Esophagus squamous epithelium (tissue), 5 donors: Measurements from ENCODE around the gene CAPN5. TPM values are rescaled to one million over a fixed set of nuclear protein-coding genes. Genes with fewer than 3 reads are reported as not detected.

Source experiments
- DNase-seq: peaks from one replicate; lab custom pipeline; 2025; lab: John Stamatoyannopoulos, UW
- H3K27ac ChIP-seq, 4 donors: fragments of 200-600 bp; sonication (generic); one replicate each; pipeline ENCODE4 v1.5.1; 2016 to 2019; ENCODE audit warnings: mild to moderate bottlenecking in 1 of 4
- H3K27me3 ChIP-seq, 4 donors: fragments of 200-600 bp; sonication (generic); 1 replicate in 3 of 4; 2 replicates in 1 of 4; pipeline versions ENCODE4 v1.5.1 to v1.6.0; 2017 to 2021; ENCODE audit warnings: antibody characterized with exemption in 1 of 4
- H3K36me3 ChIP-seq, 3 donors: fragments of 200-600 bp; sonication (generic); one replicate each; pipeline ENCODE4 v1.5.1; 2016 to 2019
- H3K4me1 ChIP-seq, 3 donors: fragments of 200-600 bp; sonication (generic); one replicate each; pipeline ENCODE4 v1.5.1; 2017 to 2019
- H3K4me3 ChIP-seq, 4 donors: fragments of 200-600 bp; sonication (generic); 1 replicate in 3 of 4; 2 replicates in 1 of 4; pipeline ENCODE4 v1.5.1; 2016 to 2019; ENCODE audit warnings: mild to moderate bottlenecking in 2 of 4, moderate library complexity in 1 of 4
- H3K9me3 ChIP-seq, 3 donors: fragments of 200-600 bp; sonication (generic); one replicate each; pipeline ENCODE4 v1.5.1; 2016 to 2019
- POLR2A ChIP-seq, 4 donors: fragments of 450-650 bp; IDR thresholded peaks; one replicate each; pipeline ENCODE4 v1.6.1; 2017; ENCODE audit warnings: antibody characterized with exemption in 4 of 4, mild to moderate bottlenecking in 4 of 4, moderate library complexity in 3 of 4
- WGBS, 2 donors: methylation state at CpG; one replicate each; pipeline ENCODE4 v1.1.5; 2018; 5-methylcytosine and 5-hydroxymethylcytosine counted together
- intact Hi-C: fragments of 100-400 bp; cut with DNase I; formaldehyde crosslinking; loops from one replicate; pipeline ENCODE4 v1.15.0; 2022
- total RNA-seq, 4 donors: library from RNA; depleted of rRNA; stranded (reverse); fragments of >200 nt; gene quantifications; one replicate each; pipeline ENCODE4 v1.1.0, GENCODE V29; 2016
- TF ChIP-seq, protein P1 (sequence below), 6 experiments: fragments of 450-650 bp in 4 of 6; fragments of 200-600 bp in 2 of 6; sonication (generic) in 2 of 6; IDR thresholded peaks; one replicate each; pipeline ENCODE4 v1.5.1; 2016 to 2019; ENCODE audit warnings: antibody characterized with exemption in 6 of 6, mild to moderate bottlenecking in 4 of 6, moderate library complexity in 4 of 6
- donor health status: DM: yes; HTN: yes; CAD: no.

Gene CAPN5
- total RNA-seq, 4 donors from 2014 or later = 9.3 to 63.2 (median 13.5) TPM

DNA sequence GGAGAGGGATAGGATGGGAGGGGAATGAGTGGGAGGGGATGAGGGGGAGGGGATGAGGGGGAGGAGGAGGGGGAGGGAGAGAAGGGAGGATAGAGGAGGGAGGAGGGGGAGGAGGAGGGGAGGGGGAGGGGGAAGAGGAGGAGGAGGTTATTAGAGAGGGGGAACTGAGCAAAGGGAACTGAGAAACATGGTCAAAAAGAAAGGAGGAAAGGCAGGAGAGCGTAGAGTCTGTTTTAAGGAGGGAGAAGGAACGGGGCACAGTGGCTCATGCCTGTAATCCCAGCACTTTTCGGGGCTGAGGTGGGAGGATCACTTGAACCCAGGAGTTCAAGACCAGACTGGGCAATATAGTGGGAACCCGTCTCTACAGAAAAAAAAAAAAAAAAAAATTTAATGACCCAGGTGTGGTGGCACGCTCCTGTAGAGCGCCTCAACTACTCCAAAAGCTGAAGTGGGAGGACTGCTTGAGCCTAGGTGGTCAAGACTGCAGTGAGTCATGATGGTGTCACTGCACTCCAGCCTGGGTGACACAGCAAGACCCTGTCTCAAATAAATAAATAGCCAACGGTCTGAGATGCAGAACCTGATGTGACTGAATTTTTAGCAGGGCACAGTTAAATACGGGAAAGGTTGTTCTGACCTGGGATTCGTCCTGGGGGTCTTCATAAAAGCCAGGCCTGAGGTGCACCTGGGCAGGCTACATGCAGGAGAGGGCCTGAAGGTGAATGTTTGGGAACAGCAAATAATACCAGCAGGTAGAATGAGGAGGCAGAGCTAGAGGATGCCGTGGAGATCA is 28.5 kb upstream of the CAPN5 start:
- H3K27me3 ChIP-seq = peaks cover 0 to 60% (median 2%) of the 10 kb centered on the region in 4 donors
- H3K4me3 ChIP-seq = no peak overlapping the region
- intact Hi-C loops = no loop called here
- 64 to 77% methylated on average over 10 of the region's 10 CpGs for WGBS, 2 donors
- no peak for TF ChIP-seq POLR2A (IDR thresholded peaks at IDR 0.05)
- TF ChIP-seq, protein P1, sequence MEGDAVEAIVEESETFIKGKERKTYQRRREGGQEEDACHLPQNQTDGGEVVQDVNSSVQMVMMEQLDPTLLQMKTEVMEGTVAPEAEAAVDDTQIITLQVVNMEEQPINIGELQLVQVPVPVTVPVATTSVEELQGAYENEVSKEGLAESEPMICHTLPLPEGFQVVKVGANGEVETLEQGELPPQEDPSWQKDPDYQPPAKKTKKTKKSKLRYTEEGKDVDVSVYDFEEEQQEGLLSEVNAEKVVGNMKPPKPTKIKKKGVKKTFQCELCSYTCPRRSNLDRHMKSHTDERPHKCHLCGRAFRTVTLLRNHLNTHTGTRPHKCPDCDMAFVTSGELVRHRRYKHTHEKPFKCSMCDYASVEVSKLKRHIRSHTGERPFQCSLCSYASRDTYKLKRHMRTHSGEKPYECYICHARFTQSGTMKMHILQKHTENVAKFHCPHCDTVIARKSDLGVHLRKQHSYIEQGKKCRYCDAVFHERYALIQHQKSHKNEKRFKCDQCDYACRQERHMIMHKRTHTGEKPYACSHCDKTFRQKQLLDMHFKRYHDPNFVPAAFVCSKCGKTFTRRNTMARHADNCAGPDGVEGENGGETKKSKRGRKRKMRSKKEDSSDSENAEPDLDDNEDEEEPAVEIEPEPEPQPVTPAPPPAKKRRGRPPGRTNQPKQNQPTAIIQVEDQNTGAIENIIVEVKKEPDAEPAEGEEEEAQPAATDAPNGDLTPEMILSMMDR (IDR thresholded peaks at IDR 0.05) = no peak
- DNase-seq = no peak
- H3K27ac ChIP-seq = no peak overlapping the region
- peaks cover 9 to 23% (median 9%) of the 10 kb centered on the region in 3 donors for H3K4me1 ChIP-seq
- H3K36me3 ChIP-seq = no peaks in the 10 kb centered on the region
- H3K9me3 ChIP-seq = no peaks in the 10 kb centered on the region

DNA sequence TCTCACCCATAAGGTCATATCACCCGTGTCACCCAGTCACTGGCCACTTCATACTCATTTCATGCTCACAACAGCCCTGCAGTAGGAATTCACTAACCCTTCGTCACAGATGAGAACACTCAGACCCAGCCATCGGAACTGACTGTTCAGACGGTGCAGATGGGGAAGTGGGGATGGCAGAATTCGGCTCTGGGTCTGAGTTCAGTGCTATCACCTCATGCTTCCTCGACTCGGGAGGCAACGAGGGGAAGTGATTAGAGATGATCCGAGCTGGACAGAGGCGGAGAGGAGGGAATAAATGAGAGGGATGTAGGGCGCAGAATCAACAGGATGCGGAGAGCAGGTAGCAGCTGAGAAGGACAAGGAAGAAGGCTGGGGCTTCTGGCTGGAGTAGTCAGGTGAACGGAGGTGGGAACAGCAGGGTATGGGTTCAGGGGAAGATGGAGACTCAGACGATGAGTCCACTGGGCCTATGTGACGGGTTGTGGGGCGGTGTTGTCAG is 27.9 kb upstream of the CAPN5 start:
- no peaks in the 10 kb centered on the region for H3K36me3 ChIP-seq
- peaks cover 0 to 64% (median 2%) of the 10 kb centered on the region in 4 donors for H3K27me3 ChIP-seq
- peaks cover 9 to 23% (median 9%) of the 10 kb centered on the region in 3 donors for H3K4me1 ChIP-seq
- whole genome bisulfite sequencing, 2 donors = 73 to 75% methylated on average over 15 to 16 of the region's 16 CpGs
- H3K9me3 ChIP-seq = no peaks in the 10 kb centered on the region
- H3K27ac ChIP-seq = no peak overlapping the region
- no peak for DNase-seq
- H3K4me3 ChIP-seq = no peak overlapping the region
- TF ChIP-seq POLR2A (IDR thresholded peaks at IDR 0.05) = no peak
- TF ChIP-seq, protein P1 (IDR thresholded peaks at IDR 0.05) = no peak
- intact Hi-C loops = no loop called here

DNA sequence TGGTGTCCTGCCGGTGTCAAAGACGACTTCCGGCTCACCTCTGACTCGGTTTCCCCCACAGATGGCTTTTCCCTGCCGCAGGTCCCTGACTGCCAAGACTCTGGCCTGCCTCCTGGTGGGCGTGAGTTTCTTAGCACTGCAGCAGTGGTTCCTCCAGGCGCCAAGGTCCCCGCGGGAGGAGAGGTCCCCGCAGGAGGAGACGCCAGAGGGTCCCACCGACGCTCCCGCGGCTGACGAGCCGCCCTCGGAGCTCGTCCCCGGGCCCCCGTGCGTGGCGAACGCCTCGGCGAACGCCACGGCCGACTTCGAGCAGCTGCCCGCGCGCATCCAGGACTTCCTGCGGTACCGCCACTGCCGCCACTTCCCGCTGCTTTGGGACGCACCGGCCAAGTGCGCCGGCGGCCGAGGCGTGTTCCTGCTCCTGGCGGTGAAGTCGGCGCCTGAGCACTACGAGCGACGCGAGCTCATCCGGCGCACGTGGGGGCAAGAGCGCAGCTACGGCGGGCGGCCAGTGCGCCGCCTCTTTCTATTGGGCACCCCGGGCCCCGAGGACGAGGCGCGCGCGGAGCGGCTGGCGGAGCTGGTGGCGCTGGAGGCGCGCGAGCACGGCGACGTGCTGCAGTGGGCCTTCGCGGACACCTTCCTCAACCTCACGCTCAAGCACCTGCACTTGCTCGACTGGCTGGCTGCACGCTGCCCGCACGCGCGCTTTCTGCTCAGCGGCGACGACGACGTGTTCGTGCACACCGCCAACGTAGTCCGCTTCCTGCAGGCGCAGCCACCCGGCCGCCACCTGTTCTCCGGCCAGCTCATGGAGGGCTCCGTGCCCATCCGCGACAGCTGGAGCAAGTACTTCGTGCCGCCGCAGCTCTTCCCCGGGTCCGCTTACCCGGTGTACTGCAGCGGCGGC is 27.0 kb upstream of the CAPN5 start:
- H3K4me1 ChIP-seq = peaks cover 9 to 23% (median 9%) of the 10 kb centered on the region in 3 donors
- no peak overlapping the region for H3K27ac ChIP-seq
- WGBS, 2 donors = 49 to 62% methylated on average over 17 to 27 of the region's 109 CpGs
- H3K27me3 ChIP-seq = peaks cover 0 to 73% (median 2%) of the 10 kb centered on the region in 4 donors
- no peaks in the 10 kb centered on the region for H3K36me3 ChIP-seq
- no peak for DNase-seq
- no peak for TF ChIP-seq POLR2A (IDR thresholded peaks at IDR 0.05)
- TF ChIP-seq, protein P1 (IDR thresholded peaks at IDR 0.05) = peak in 5 of 6 experiments; percentile 13 to 59 (median 27)
- peak overlapping the region; percentile 21 to 65 (median 42) for H3K4me3 ChIP-seq
- intact Hi-C loops = loop anchor here (10.0 kb wide), 2 partner anchors 115 to 305 kb away; no protein-coding TSS in a partner anchor
- no peaks in the 10 kb centered on the region for H3K9me3 ChIP-seq

DNA sequence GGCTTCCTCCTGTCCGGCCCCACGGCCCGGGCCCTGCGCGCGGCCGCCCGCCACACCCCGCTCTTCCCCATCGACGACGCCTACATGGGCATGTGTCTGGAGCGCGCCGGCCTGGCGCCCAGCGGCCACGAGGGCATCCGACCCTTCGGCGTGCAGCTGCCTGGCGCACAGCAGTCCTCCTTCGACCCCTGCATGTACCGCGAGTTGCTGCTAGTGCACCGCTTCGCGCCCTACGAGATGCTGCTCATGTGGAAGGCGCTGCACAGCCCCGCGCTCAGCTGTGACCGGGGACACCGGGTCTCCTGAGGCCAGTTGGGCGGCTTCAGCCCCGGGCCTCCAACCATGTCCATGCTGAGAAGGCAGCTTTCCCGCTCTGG is 26.4 kb upstream of the CAPN5 start:
- Histone ChIP-seq H3K4me3 (peak overlapping the region in 1 of 4 donors; percentile 65), H3K27ac (no peak overlapping the region), H3K27me3 (peaks cover 0 to 79% (median 2%) of the 10 kb centered on the region in 4 donors), H3K4me1 (peaks cover 9 to 21% (median 9%) of the 10 kb centered on the region in 3 donors), H3K9me3 (no peaks in the 10 kb centered on the region), H3K36me3 (no peaks in the 10 kb centered on the region)
- intact Hi-C loops = loop anchor here (10.0 kb wide), 2 partner anchors 116 to 306 kb away; no protein-coding TSS in a partner anchor
- no peak for TF ChIP-seq POLR2A (IDR thresholded peaks at IDR 0.05)
- TF ChIP-seq, protein P1 (IDR thresholded peaks at IDR 0.05) = no peak
- WGBS, 2 donors = 83 to 91% methylated on average over 18 to 33 of the region's 37 CpGs
- DNase-seq = no peak
